GM13976 (cell line): Measurements from ENCODE around the gene DPP6.

Source experiments
- DNase-seq: peaks from one replicate; pipeline ENCODE4 v3.0.0; 2012; ENCODE audit warnings: low spot score
- CTCF ChIP-seq: IDR thresholded peaks from 2 replicates; pipeline ENCODE4 v1.5.1; 2012; ENCODE audit warnings: borderline replicate concordance, mild to moderate bottlenecking; ENCODE audit not compliant: insufficient read depth; ENCODE audit errors: extremely low read depth, missing control alignments, control extremely low read depth
- in situ Hi-C: fragments of 300-500 bp; cut with MboI; formaldehyde crosslinking; loops from one replicate; pipeline ENCODE4 v1.12.0; 2022; ENCODE audit warnings: low sequenced_read_pairs, mixed read lengths, inconsistent platforms; ENCODE audit not compliant: unreplicated experiment

DPP6 gene

GRCh38 chr7:154186811-154187210, 134.6 kb downstream of the DPP6 start:
- TF ChIP-seq CTCF = no peak
- in situ Hi-C loops = no loop called here
- DNase-seq = no peak

GRCh38 chr7:154188330-154188729, 136.1 kb downstream of the DPP6 start:
- TF ChIP-seq CTCF = no peak
- in situ Hi-C loops = no loop called here
- no peak for DNase-seq

- no peak for DNase-seq
- no peak for TF ChIP-seq CTCF
- in situ Hi-C loops = no loop called here
Observed at GRCh38 chr7:154195266-154195665, 143.1 kb downstream of the DPP6 start.

- in situ Hi-C loops = no loop called here
- no peak for TF ChIP-seq CTCF
- no peak for DNase-seq
Observed at GRCh38 chr7:154198481-154198880, 146.3 kb downstream of the DPP6 start.

GRCh38 chr7:154200241-154200640, 148.0 kb downstream of the DPP6 start:
- no peak for DNase-seq
- TF ChIP-seq CTCF = no peak
- in situ Hi-C loops = no loop called here

- no peak for TF ChIP-seq CTCF
- in situ Hi-C loops = no loop called here
- no peak for DNase-seq
Observed at GRCh38 chr7:154202002-154202401, 149.8 kb downstream of the DPP6 start.

- no peak for DNase-seq
- TF ChIP-seq CTCF = no peak
- in situ Hi-C loops = no loop called here
Observed at GRCh38 chr7:154204046-154204445, 151.8 kb downstream of the DPP6 start.
